KG1 (cell line): ENCODE measurements around the gene USP48.

Experiments
- DNase-seq: peaks from one replicate; lab custom pipeline; 2025; lab: John Stamatoyannopoulos, UW

The USP48 gene

GRCh38 chr1:21668232-21668950, 114.6 kb downstream of the USP48 start:
- no peak for DNase-seq

- no peak for DNase-seq
Observed at GRCh38 chr1:21667348-21668231, 115.4 kb downstream of the USP48 start.

GRCh38 chr1:21666576-21667320, 116.2 kb downstream of the USP48 start:
- DNase-seq, result no peak

- no peak for DNase-seq
Observed at GRCh38 chr1:21665711-21666575, 117.0 kb downstream of the USP48 start.

GRCh38 chr1:21664806-21665588, 118.0 kb downstream of the USP48 start:
- DNase-seq, result no peak

GRCh38 chr1:21663951-21664805, 118.8 kb downstream of the USP48 start:
- no peak for DNase-seq

- DNase-seq, result no peak
Observed at GRCh38 chr1:21663248-21663950, 119.5 kb downstream of the USP48 start.

- DNase-seq, result no peak
Observed at GRCh38 chr1:21662426-21663247, 120.3 kb downstream of the USP48 start.

GRCh38 chr1:21661886-21662285, 121.1 kb downstream of the USP48 start:
- DNase-seq, result no peak

- DNase-seq, result no peak
Observed at GRCh38 chr1:21659924-21660326, 123.0 kb downstream of the USP48 start.

- peak; percentile 26 for DNase-seq
Observed at GRCh38 chr1:21659099-21659923, 123.6 kb downstream of the USP48 start.

- DNase-seq, result no peak
Observed at GRCh38 chr1:21657456-21658190, 125.3 kb downstream of the USP48 start.

- DNase-seq, result no peak
Observed at GRCh38 chr1:21655748-21656147, 127.2 kb downstream of the USP48 start.

GRCh38 chr1:21655259-21655658, 127.7 kb downstream of the USP48 start:
- no peak for DNase-seq

GRCh38 chr1:21654209-21654608, 128.7 kb downstream of the USP48 start:
- no peak for DNase-seq

GRCh38 chr1:21653744-21654100, 129.2 kb downstream of the USP48 start:
- DNase-seq, result no peak
